Measurements from ENCODE around the gene RUBCNL.

The RUBCNL gene

GRCh38 chr13:46339035-46339666 lies 47.9 kb downstream of the RUBCNL start:
- DNase-seq, result no peak

GRCh38 chr13:46337700-46338099 lies 49.4 kb downstream of the RUBCNL start:
- no peak for DNase-seq

- no peak for DNase-seq
These were observed 52.8 kb downstream of the RUBCNL start for GRCh38 chr13:46334035-46334822.

GRCh38 chr13:46332772-46333171 lies 54.3 kb downstream of the RUBCNL start:
- no peak for DNase-seq

- no peak for DNase-seq
These were observed 57.4 kb downstream of the RUBCNL start for GRCh38 chr13:46329624-46330023.

GRCh38 chr13:46327246-46327645 lies 59.8 kb downstream of the RUBCNL start:
- DNase-seq, result no peak

GRCh38 chr13:46324976-46325375 lies 62.1 kb downstream of the RUBCNL start:
- DNase-seq, result no peak

- no peak for DNase-seq
These were observed 65.4 kb downstream of the RUBCNL start for GRCh38 chr13:46321494-46322225.

- DNase-seq, result no peak
These were observed 66.2 kb downstream of the RUBCNL start for GRCh38 chr13:46320821-46321220.

- no peak for DNase-seq
These were observed 66.6 kb downstream of the RUBCNL start for GRCh38 chr13:46320406-46320805.

GRCh38 chr13:46318986-46319385 lies 68.1 kb downstream of the RUBCNL start:
- DNase-seq, result no peak

GRCh38 chr13:46317120-46317519 lies 69.9 kb downstream of the RUBCNL start:
- DNase-seq, result no peak

- DNase-seq, result no peak
These were observed 71.5 kb downstream of the RUBCNL start for GRCh38 chr13:46315491-46316075.

- DNase-seq, result no peak
These were observed 72.0 kb downstream of the RUBCNL start for GRCh38 chr13:46315036-46315435.

- no peak for DNase-seq
These were observed 72.5 kb downstream of the RUBCNL start for GRCh38 chr13:46314587-46314986.

- DNase-seq, result no peak
These were observed 73.4 kb downstream of the RUBCNL start for GRCh38 chr13:46313432-46314257.

- no peak for DNase-seq
These were observed 74.0 kb downstream of the RUBCNL start for GRCh38 chr13:46313024-46313423.

GRCh38 chr13:46311217-46311616 lies 75.8 kb downstream of the RUBCNL start:
- no peak for DNase-seq

GRCh38 chr13:46310066-46310465 lies 77.0 kb downstream of the RUBCNL start:
- no peak for DNase-seq

- no peak for DNase-seq
These were observed 79.5 kb downstream of the RUBCNL start for GRCh38 chr13:46307554-46307953.

- DNase-seq, result no peak
These were observed 82.5 kb downstream of the RUBCNL start for GRCh38 chr13:46304546-46304945.

- no peak for DNase-seq
These were observed 83.2 kb downstream of the RUBCNL start for GRCh38 chr13:46303742-46304385.
